ENCODE measurements around the gene RGS11. TPM values are rescaled to one million over a fixed set of nuclear protein-coding genes. Genes with fewer than 3 reads are reported as not detected.

RGS11 gene
- total RNA-seq, 1 donor from 2014 or later, result 0.07 TPM

GRCh38 chr16:296806-297510 lies 21.2 kb upstream of the RGS11 start:
- intact Hi-C loops (cut with micrococcal nuclease), result no loop called here

GRCh38 chr16:296276-296675 lies 20.5 kb upstream of the RGS11 start:
- intact Hi-C loops (cut with micrococcal nuclease), result no loop called here

- intact Hi-C loops (cut with micrococcal nuclease), result no loop called here
Observed at GRCh38 chr16:293043-293775, 17.5 kb upstream of the RGS11 start.

GRCh38 chr16:291539-291938 lies 15.8 kb upstream of the RGS11 start:
- intact Hi-C loops (cut with micrococcal nuclease), result no loop called here

GRCh38 chr16:290681-291405 lies 15.1 kb upstream of the RGS11 start:
- intact Hi-C loops (cut with micrococcal nuclease), result no loop called here

- intact Hi-C loops (cut with micrococcal nuclease), result no loop called here
Observed at GRCh38 chr16:290015-290680, 14.4 kb upstream of the RGS11 start.

GRCh38 chr16:289395-289997 lies 13.8 kb upstream of the RGS11 start:
- intact Hi-C loops (cut with micrococcal nuclease), result no loop called here

GRCh38 chr16:287981-288920 lies 12.5 kb upstream of the RGS11 start:
- intact Hi-C loops (cut with micrococcal nuclease), result no loop called here

GRCh38 chr16:287298-287811 lies 11.6 kb upstream of the RGS11 start:
- intact Hi-C loops (cut with micrococcal nuclease), result no loop called here

- intact Hi-C loops (cut with micrococcal nuclease), result loop anchor here (1.0 kb wide), 1 partner anchor 10 kb away; no protein-coding TSS in a partner anchor
Observed at GRCh38 chr16:286491-287297, 10.9 kb upstream of the RGS11 start.

- intact Hi-C loops (cut with micrococcal nuclease), result loop anchor here (1.0 kb wide), 1 partner anchor 9 kb away; no protein-coding TSS in a partner anchor
Observed at GRCh38 chr16:285146-286055, 9.7 kb upstream of the RGS11 start.

- intact Hi-C loops (cut with micrococcal nuclease), result no loop called here
Observed at GRCh38 chr16:284204-285120, 8.7 kb upstream of the RGS11 start.

- intact Hi-C loops (cut with micrococcal nuclease), result no loop called here
Observed at GRCh38 chr16:283033-283805, 7.5 kb upstream of the RGS11 start, which contains the start of gene PDIA2. TSS of gene PDIA2 (plus strand) at chr16:283164. CDS start at chr16:283170, 6 bp downstream.

GRCh38 chr16:282491-282890 lies 6.7 kb upstream of the RGS11 start:
- intact Hi-C loops (cut with micrococcal nuclease), result no loop called here

- intact Hi-C loops (cut with micrococcal nuclease), result no loop called here
Observed at GRCh38 chr16:281660-282255, 6.0 kb upstream of the RGS11 start.
